Endothelial cell of umbilical vein (primary cell): Measurements from ENCODE around the gene NR3C2. TPM values are rescaled to one million over a fixed set of nuclear protein-coding genes. Genes with fewer than 3 reads are reported as not detected.

Source experiments
- BruUV-seq: library from RNA; stranded (reverse); fragments of 400-500 nt; replicated peaks from 2 replicates; lab custom pipeline; 2021; lab: Mats Ljungman, UMichigan
- CTCF ChIA-PET: fragments of 300-600, 350-600 bp; sonication (Branson Sonifier 250); formaldehyde crosslinking; loops from one replicate; lab custom pipeline; 2021; ENCODE audit warnings: antibody characterized with exemption, inconsistent platforms; lab: Charles Lee
- POLR2A ChIA-PET: fragments of 300-600, 350-600 bp; sonication (Branson Sonifier 250); formaldehyde crosslinking; loops from one replicate; lab custom pipeline; 2021; ENCODE audit warnings: antibody characterized with exemption, inconsistent platforms; lab: Charles Lee
- DNase-seq: peaks from one replicate; pipeline ENCODE4 v3.0.0-alpha.2; 2011; ENCODE audit warnings: low read depth, low spot score
- FAIRE-seq: peaks from 2 replicates; lab custom pipeline; 2011; peaks lifted over from hg19 to GRCh38; lab: Jason Lieb, UNC
- H2AFZ ChIP-seq: 2 replicates; pipeline ENCODE4 v1.6.0; 2012; ENCODE audit warnings: low read depth, low read length, control low read depth, inconsistent platforms
- H3K27ac ChIP-seq: 2 replicates; pipeline ENCODE4 v1.5.1; 2011; ENCODE audit warnings: low read depth, mild to moderate bottlenecking, control low read depth, low read length, moderate library complexity; ENCODE audit not compliant: insufficient read depth
- H3K27me3 ChIP-seq, 2 experiments: 2 replicates each; pipeline versions ENCODE4 v1.6.0 to v1.6.1; 2011; ENCODE audit warnings: low read length in 2 of 2, mixed read lengths in 1 of 2; ENCODE audit not compliant: control insufficient read depth in 2 of 2, insufficient read depth in 2 of 2
- H3K36me3 ChIP-seq, 2 experiments: 2 replicates in 1 of 2; 3 replicates in 1 of 2; pipeline ENCODE4 v1.5.1; 2011; ENCODE audit warnings: low read length in 2 of 2, mild to moderate bottlenecking in 1 of 2, moderate library complexity in 1 of 2; ENCODE audit not compliant: control insufficient read depth in 2 of 2, insufficient read depth in 2 of 2; ENCODE audit errors: extremely low read depth in 1 of 2
- H3K4me1 ChIP-seq: 3 replicates; pipeline ENCODE4 v1.5.1; 2011; ENCODE audit warnings: mild to moderate bottlenecking, low read length; ENCODE audit not compliant: control insufficient read depth, insufficient read depth; ENCODE audit errors: extremely low read depth
- H3K4me2 ChIP-seq: 2 replicates; pipeline ENCODE4 v1.6.1; 2011; ENCODE audit warnings: low read length, control low read depth, mixed read lengths; ENCODE audit not compliant: insufficient read depth
- H3K4me3 ChIP-seq, 3 experiments: fragments of 200-600 bp in 1 of 3; sonication (generic), shearing (Covaris generic) in 1 of 3; replicated peaks in 1 of 3; 2 replicates each; pipeline ENCODE4 v1.5.1; 2011 to 2016; ENCODE audit warnings: control low read depth in 3 of 3, low read length in 3 of 3, mild to moderate bottlenecking in 2 of 3, inconsistent platforms in 1 of 3, low read depth in 1 of 3, moderate library complexity in 1 of 3; ENCODE audit not compliant: insufficient read depth in 1 of 3
- H3K79me2 ChIP-seq: 2 replicates; pipeline ENCODE4 v1.6.0; 2012; ENCODE audit warnings: low read length, inconsistent platforms; ENCODE audit not compliant: control insufficient read depth, insufficient read depth
- H3K9ac ChIP-seq: replicated peaks from 2 replicates; pipeline ENCODE3; 2011; ENCODE audit warnings: low read length, control low read depth; ENCODE audit not compliant: insufficient read depth; ENCODE audit errors: extremely low read depth
- H3K9me1 ChIP-seq: replicated peaks from 3 replicates; pipeline ENCODE4 v1.6.0; 2011; ENCODE audit warnings: mild to moderate bottlenecking, low read length; ENCODE audit not compliant: control insufficient read depth, insufficient read depth; ENCODE audit errors: extremely low read depth
- H3K9me3 ChIP-seq: replicated peaks from 2 replicates; pipeline ENCODE4 v1.5.1; 2012; ENCODE audit warnings: low read length, inconsistent platforms; ENCODE audit not compliant: control insufficient read depth, insufficient read depth
- H4K20me1 ChIP-seq: replicated peaks from 2 replicates; pipeline ENCODE3; 2011; ENCODE audit warnings: mild to moderate bottlenecking, low read length; ENCODE audit not compliant: control insufficient read depth, insufficient read depth; ENCODE audit errors: extremely low read depth
- CTCF ChIP-seq, 2 donors: IDR thresholded peaks; 1 replicate in 1 of 2; 2 replicates in 1 of 2; pipeline ENCODE4 v1.5.1; 2011; ENCODE audit warnings: low read length in 2 of 2, mild to moderate bottlenecking in 2 of 2, moderate library complexity in 2 of 2, control low read depth in 1 of 2, inconsistent platforms in 1 of 2, low read depth in 1 of 2; ENCODE audit not compliant: insufficient read depth in 1 of 2; ENCODE audit errors: extremely low read depth in 1 of 2
- EZH2 ChIP-seq: IDR thresholded peaks from 2 replicates; pipeline ENCODE4 v1.6.1; 2012; ENCODE audit warnings: borderline replicate concordance, low read depth, mild to moderate bottlenecking, moderate library complexity, low read length, inconsistent platforms; ENCODE audit not compliant: severe bottlenecking
- FOS ChIP-seq: IDR thresholded peaks from 2 replicates; pipeline ENCODE4 v1.6.1; 2011; ENCODE audit warnings: mild to moderate bottlenecking, low read length, moderate library complexity, borderline replicate concordance; ENCODE audit not compliant: insufficient read depth
- GATA2 ChIP-seq: IDR thresholded peaks from 2 replicates; pipeline ENCODE4 v1.7.0; 2011; ENCODE audit warnings: low read depth, mild to moderate bottlenecking, moderate library complexity, mixed read lengths, low read length; ENCODE audit not compliant: insufficient read length, insufficient read depth
- JUN ChIP-seq: IDR thresholded peaks from 2 replicates; pipeline ENCODE4 v1.6.1; 2011; ENCODE audit warnings: borderline replicate concordance, low read depth; ENCODE audit not compliant: insufficient read length, insufficient read depth
- MAX ChIP-seq: IDR thresholded peaks from 2 replicates; pipeline ENCODE4 v1.6.1; 2011; ENCODE audit not compliant: insufficient read depth, insufficient read length
- MYC ChIP-seq: IDR thresholded peaks from one replicate; pipeline ENCODE4 v1.6.1; 2011; ENCODE audit warnings: mild to moderate bottlenecking, low read depth, low read length
- POLR2A ChIP-seq: IDR thresholded peaks from 2 replicates; pipeline ENCODE4 v1.6.1; 2012; ENCODE audit warnings: low read depth, mild to moderate bottlenecking, control low read depth, low read length
- POLR2AphosphoS5 ChIP-seq: IDR thresholded peaks from 2 replicates; pipeline ENCODE4 v1.6.1; 2012; ENCODE audit warnings: low read depth, mild to moderate bottlenecking, control low read depth, low read length, moderate library complexity; ENCODE audit not compliant: insufficient read depth
- dilution Hi-C: fragments of 300-500 bp; cut with MboI; formaldehyde crosslinking; loops from one replicate; pipeline ENCODE4 v1.15.0; 2019; ENCODE audit warnings: low sequenced_read_pairs; ENCODE audit not compliant: extremely low pct_ligation_motif_present
- intact Hi-C: fragments of 100-400 bp; cut with micrococcal nuclease; formaldehyde crosslinking; loops from one replicate; pipeline ENCODE4 v1.10.0; 2022
- polyA plus RNA-seq, 4 experiments: library from polyadenylated mRNA; depleted of rRNA in 3 of 4; stranded (reverse) in 3 of 4; unstranded in 1 of 4; fragments of >200 nt; gene quantifications; 2 replicates each; pipeline versions ENCODE4 v1.2.1 to v1.2.3, GENCODE V29; 2011 to 2012; ENCODE audit warnings: missing spikeins in 1 of 4
- total RNA-seq: library from RNA; stranded (reverse); gene quantifications from 2 replicates; pipeline ENCODE4 v1.2.3, GENCODE V29; 2021

Gene NR3C2
- total and polyA plus RNA-seq, 2 donors (not counting 3 experiments of a cell fraction or from before 2014, with no cell fraction given) = 4.8 to 16.4 TPM

- BruUV-seq = no TSS peak
- CTCF ChIA-PET = no interaction called here
- Histone ChIP-seq H3K4me2 (no peak overlapping the region), H3K36me3 (no peaks in the 10 kb centered on the region), H3K9me3 (no peaks in the 10 kb centered on the region), H2AFZ (no peak overlapping the region), H3K9ac (no peak overlapping the region), H3K27ac (no peak overlapping the region), H3K9me1 (no peaks in the 10 kb centered on the region), H3K27me3 (no peaks in the 10 kb centered on the region), H3K4me1 (no peaks in the 10 kb centered on the region), H4K20me1 (no peaks in the 10 kb centered on the region), H3K4me3 (no peak overlapping the region), H3K79me2 (no peaks in the 10 kb centered on the region)
- intact Hi-C loops = no loop called here
- no peak for TF ChIP-seq POLR2AphosphoS5
- TF ChIP-seq EZH2 = no peak
- no peak for TF ChIP-seq CTCF (IDR thresholded peaks at IDR 0.05; ENCODE audit: extremely low read depth in 1 of 2, insufficient read depth in 1 of 2, low read depth in 1 of 2, low read length in 2 of 2)
- TF ChIP-seq JUN = no peak
- TF ChIP-seq FOS = no peak
- TF ChIP-seq GATA2 = no peak
- no peak for TF ChIP-seq POLR2A
- TF ChIP-seq MAX = no peak
- no peak for TF ChIP-seq MYC
- dilution Hi-C loops = no loop called here
- FAIRE-seq (peak; percentile 37), DNase-seq (peak; percentile 20)
- POLR2A ChIA-PET = no interaction called here
Measured at GRCh38 chr4:148216866-148217814, 225.1 kb downstream of the NR3C2 start.
